IPS-NIHi7 (cell line): ENCODE results near the gene ICAM1.
A peak's percentile ranks its signal among the peaks of the same experiment; 100 is the strongest.
"Not testable (repeated sequence)": the region's sequence is repeated elsewhere in the genome, so short reads cannot be mapped to it uniquely, and the experiment has no call there.

Source experiments
- DNase-seq: peaks from one replicate; pipeline ENCODE4 v3.0.0; 2012; ENCODE audit warnings: mixed read lengths; ENCODE audit errors: extremely low spot score

Gene ICAM1

DNA sequence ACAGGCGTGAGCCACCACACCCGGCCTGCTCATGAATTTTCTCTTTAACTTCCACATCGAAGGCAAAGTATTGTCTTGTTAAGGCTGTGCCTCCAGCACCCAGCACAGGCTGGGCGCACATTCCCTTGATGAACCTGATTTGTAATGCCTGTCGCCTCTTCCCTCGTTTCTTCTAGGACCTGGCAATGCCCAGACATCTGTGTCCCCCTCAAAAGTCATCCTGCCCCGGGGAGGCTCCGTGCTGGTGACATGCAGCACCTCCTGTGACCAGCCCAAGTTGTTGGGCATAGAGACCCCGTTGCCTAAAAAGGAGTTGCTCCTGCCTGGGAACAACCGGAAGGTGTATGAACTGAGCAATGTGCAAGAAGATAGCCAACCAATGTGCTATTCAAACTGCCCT, 3.7 kb downstream of the ICAM1 start:
- DNase-seq = no peak

DNA sequence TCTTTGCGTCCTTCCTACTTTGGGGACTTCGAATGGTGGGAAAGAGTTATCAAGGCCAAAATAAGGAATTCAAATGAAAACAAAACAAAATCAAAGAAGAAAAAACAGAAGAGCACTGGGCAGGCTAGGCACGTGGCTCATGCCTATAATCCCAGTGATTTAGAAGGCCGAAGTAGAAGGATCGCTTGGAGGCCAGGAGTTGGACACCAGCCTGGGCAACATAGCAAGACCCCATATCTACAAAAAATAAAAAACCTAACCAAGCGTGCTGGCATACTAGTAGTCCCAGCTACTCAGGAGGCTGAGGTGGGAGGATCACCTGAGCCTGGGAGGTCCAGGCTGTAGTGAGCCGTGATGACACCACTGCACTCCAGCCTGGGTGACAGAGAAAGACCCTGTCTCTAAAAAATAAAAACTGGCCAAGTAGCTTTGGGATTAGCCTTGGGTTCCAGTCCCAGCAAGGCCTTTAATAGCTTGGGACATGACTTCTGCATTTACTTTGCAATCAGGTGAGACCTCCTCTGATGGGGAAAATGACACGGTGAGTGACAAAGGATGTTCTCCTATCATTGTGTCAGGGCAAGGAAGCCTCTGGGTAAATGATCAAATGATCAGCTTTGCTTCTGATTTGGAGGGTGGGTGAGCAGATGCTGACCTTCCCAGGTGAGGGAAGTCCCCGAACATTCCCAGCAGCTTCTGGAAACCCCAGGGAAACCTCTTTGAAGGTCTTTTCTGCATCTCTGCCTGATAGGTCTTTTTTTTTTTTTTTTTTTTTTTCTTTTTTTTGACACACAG, 7.1 kb downstream of the ICAM1 start:
- no peak for DNase-seq

DNA sequence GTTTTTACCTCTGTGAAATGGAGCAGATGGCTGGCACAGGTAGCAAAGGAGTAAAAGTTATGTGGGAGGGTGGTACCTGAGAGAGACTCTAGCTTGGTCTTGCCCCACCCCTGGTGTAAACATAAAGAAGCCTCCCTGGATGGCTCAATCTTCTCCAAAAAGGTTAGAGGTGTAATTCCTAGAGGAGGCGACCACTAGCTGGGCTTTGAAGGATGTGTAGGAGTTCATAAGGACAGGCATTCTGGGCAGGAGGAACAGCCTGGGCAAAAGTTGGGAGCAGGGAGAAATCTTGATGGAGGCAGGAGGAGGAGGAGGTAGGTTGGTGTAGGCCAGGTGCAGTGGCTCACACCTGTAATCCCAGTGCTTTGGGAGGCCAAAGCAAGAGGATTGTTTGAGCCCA, 8.0 kb downstream of the ICAM1 start:
- DNase-seq = no peak

DNA sequence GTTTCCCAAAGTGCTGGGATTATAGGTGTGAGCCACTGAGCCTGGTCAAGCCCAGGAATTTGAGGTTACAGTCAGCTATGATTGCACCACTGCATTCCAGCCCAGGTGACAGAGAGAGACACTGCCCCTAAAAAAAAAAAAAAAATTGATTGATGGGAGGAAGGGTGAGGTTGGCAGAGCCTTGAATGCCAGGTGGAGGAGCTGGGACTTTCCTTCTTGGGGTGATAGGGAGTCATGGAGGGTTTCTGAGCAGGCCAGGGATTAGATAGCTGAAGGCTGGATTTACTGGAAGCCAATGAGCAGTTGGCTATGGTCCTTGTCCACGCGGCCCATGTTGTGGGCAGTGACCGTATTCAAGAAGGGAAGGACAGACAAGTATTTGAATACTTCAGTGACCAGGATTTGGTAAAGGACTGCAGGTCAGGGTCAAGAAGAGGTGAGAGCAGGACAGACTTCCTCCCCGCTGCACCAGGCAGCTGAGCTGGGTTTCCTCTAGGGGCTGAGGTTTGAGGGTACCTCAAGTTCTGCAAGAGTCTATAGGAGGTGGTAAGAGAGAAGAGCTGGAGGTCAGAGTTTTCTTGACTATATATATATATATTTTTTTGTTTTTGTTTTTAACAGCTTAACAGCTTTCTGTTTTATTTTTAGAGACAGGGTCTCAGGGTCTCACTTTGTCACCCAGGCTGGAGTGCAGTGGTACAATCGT, 9.0 kb downstream of the ICAM1 start:
- no peak for DNase-seq

DNA sequence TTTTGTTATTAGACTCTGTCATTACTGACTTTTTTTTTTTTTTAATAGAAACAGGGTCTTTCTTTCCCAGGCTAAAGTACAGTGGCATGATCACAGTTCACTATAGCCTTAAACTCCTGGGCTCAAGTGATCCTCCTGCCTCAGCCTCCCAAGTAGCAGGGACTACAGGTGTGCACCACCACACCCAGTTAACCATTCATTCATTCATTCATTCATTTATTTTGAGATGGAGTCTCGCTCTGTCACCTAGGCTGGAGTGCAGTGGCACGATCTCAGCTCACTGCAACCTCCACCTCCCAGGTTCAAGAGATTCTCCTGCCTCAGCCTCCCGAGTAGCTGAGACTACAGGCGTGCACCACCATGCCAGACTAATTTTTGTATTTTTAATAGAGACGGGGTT, 11.1 kb downstream of the ICAM1 start:
- not testable (repeated sequence) for DNase-seq

DNA sequence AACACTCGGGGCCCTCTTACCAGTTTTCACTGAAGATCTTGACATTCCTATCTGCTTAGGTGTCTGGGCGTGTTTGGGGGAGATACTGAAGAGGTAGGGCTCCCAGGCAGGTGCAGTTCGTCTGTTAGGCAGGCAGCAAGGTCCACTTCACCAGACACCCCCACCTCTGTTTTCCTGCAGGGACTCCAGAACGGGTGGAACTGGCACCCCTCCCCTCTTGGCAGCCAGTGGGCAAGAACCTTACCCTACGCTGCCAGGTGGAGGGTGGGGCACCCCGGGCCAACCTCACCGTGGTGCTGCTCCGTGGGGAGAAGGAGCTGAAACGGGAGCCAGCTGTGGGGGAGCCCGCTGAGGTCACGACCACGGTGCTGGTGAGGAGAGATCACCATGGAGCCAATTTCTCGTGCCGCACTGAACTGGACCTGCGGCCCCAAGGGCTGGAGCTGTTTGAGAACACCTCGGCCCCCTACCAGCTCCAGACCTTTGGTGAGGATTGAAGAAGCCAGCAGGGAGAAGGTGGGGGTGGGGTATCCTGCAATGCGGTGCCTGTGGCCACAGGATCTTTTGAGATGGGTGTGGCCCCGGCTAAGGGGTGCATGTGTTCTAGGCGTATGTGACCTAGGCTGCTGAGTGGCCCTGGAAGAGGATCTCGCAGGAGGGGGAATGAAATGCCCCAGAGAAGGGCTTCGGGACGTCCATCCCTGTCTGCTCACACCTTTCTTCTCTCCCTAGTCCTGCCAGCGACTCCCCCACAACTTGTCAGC, 12.6 kb downstream of the ICAM1 start:
- no peak for DNase-seq

DNA sequence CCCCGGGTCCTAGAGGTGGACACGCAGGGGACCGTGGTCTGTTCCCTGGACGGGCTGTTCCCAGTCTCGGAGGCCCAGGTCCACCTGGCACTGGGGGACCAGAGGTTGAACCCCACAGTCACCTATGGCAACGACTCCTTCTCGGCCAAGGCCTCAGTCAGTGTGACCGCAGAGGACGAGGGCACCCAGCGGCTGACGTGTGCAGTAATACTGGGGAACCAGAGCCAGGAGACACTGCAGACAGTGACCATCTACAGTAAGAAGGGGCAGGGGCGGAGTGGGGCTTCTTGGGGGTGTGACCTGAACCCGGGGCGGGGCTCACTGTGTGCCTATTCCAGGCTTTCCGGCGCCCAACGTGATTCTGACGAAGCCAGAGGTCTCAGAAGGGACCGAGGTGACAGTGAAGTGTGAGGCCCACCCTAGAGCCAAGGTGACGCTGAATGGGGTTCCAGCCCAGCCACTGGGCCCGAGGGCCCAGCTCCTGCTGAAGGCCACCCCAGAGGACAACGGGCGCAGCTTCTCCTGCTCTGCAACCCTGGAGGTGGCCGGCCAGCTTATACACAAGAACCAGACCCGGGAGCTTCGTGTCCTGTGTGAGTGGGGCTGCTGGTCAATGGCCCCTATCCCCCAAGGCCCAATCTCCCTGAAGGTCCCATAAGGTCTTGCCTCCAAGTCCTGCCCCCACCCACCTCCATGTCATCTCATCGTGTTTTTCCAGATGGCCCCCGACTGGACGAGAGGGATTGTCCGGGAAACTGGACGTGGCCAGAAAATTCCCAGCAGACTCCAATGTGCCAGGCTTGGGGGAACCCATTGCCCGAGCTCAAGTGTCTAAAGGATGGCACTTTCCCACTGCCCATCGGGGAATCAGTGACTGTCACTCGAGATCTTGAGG, 13.4 kb downstream of the ICAM1 start:
- DNase-seq = no peak

DNA sequence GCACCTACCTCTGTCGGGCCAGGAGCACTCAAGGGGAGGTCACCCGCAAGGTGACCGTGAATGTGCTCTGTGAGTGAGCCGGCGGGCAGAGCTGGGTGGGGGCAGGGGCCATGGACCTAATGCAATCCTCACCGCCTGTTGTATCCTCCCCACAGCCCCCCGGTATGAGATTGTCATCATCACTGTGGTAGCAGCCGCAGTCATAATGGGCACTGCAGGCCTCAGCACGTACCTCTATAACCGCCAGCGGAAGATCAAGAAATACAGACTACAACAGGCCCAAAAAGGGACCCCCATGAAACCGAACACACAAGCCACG, 14.0 kb downstream of the ICAM1 start:
- no peak for DNase-seq

DNA sequence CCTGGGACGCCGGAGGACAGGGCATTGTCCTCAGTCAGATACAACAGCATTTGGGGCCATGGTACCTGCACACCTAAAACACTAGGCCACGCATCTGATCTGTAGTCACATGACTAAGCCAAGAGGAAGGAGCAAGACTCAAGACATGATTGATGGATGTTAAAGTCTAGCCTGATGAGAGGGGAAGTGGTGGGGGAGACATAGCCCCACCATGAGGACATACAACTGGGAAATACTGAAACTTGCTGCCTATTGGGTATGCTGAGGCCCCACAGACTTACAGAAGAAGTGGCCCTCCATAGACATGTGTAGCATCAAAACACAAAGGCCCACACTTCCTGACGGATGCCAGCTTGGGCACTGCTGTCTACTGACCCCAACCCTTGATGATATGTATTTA, 14.5 kb downstream of the ICAM1 start:
- no peak for DNase-seq

DNA sequence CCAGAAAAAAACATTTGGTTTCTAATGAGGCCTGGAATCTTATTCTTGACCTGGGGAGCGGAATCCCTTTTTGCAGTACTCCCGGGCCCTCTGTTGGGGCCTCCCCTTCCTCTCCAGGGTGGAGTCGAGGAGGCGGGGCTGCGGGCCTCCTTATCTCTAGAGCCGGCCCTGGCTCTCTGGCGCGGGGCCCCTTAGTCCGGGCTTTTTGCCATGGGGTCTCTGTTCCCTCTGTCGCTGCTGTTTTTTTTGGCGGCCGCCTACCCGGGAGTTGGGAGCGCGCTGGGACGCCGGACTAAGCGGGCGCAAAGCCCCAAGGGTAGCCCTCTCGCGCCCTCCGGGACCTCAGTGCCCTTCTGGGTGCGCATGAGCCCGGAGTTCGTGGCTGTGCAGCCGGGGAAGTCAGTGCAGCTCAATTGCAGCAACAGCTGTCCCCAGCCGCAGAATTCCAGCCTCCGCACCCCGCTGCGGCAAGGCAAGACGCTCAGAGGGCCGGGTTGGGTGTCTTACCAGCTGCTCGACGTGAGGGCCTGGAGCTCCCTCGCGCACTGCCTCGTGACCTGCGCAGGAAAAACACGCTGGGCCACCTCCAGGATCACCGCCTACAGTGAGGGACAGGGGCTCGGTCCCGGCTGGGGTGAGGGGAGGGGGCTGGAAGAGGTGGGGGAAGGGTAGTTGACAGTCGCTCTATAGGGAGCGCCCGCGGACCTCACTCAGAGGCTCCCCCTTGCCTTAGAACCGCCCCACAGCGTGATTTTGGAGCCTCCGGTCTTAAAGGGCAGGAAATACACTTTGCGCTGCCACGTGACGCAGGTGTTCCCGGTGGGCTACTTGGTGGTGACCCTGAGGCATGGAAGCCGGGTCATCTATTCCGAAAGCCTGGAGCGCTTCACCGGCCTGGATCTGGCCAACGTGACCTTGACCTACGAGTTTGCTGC, 16.1 kb downstream of the ICAM1 start, which contains the start of gene ICAM4:
Gene ICAM4 (plus strand): TSS at position 153 of the 935 bp plus-strand sequence. CDS start 58 bp downstream, at position 211.
- DNase-seq = peak; percentile 66

DNA sequence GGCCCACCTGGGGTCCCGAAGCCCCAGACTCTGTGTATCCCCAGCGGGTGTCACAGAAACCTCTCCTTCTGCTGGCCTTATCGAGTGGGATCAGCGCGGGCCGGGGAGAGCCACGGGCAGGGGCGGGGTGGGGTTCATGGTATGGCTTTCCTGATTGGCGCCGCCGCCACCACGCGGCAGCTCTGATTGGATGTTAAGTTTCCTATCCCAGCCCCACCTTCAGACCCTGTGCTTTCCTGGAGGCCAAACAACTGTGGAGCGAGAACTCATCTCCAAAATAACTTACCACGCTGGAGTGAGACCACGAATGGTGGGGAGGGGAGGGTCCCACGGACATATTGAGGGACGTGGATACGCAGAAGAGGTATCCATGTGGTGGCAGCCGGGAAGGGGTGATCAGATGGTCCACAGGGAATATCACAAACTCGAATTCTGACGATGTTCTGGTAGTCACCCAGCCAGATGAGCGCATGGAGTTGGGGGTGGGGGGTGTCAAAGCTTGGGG, 17.8 kb downstream of the ICAM1 start:
- DNase-seq = peak; percentile 79

DNA sequence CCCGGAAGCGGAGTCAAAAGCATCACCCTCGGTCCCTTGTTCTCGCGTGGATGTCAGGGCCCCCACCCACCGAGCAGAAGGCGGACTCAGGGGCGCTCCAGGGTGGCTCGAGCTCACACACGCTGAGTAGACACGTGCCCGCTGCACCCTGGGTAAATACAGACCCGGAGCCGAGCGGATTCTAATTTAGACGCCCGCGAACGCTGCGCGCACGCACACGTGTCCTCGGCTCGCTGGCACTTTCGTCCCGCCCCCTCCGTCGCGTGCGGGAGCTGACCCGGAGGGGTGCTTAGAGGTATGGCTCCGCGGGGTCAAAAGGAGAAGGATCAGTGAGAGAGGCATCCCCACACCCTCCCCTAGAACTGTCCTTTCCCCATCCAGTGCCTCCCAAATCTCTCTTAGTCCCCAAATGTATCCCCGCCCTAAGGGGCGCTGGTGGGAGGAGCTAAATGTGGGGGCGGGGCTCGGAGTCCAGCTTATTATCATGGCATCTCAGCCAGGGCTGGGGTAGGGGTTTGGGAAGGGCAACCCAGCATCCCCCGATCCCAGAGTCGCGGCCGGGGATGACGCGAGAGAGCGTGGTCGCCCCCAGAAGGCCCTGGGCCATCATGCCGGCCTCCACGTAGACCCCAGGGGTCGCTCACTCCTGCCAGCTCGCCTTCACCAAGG, 18.4 kb downstream of the ICAM1 start:
- peak; percentile 57 for DNase-seq

DNA sequence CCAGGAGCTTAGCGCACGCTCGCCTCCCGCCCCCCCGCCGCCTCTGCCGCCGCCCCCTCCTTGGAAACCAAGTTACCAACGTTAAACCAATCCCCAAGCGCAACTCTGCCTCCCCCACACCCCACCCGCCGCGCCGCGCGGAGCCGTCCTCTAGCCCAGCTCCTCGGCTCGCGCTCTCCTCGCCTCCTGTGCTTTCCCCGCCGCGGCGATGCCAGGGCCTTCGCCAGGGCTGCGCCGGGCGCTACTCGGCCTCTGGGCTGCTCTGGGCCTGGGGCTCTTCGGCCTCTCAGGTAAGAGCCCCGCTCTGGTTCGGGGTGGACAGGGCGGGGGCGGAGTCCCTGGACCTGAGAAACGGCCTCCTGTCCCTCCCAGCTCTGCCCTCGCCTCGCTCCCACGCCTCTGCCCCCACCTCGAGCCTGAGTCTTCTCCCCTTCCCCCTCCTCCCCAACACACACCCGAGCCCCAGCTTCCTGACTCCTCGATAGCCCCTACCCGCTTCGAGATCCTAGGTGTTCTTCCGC, 19.0 kb downstream of the ICAM1 start, which contains the start of gene ICAM5:
Gene ICAM5 (plus strand): TSS at position 117 of the 521 bp plus-strand sequence. CDS start 92 bp downstream, at position 209.
- no peak for DNase-seq

DNA sequence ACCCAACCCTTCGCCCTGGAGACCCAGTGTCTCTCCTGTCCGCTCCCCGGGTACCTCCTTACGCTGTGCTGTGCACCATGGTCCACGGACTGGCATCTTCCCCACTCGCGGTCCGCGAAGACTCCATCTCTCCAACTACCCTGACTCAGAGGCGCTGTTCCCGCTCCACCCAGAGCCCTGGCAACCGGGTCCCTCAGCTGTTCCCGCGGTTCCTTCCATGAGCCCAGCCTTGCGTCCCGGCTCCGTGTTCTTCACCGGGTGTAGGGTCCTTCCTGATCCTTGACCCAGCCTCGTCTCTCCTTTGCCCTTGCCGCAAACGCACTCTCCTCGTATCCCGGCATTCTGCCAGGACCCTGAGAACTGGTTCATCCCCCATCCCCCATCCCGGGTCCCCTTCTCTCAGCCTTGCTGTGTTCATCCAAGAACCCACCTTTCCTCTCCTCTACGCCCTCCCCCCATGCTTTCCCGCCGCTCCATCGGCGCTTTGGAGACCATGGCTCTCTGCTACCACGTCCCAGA, 19.5 kb downstream of the ICAM1 start:
- no peak for DNase-seq

DNA sequence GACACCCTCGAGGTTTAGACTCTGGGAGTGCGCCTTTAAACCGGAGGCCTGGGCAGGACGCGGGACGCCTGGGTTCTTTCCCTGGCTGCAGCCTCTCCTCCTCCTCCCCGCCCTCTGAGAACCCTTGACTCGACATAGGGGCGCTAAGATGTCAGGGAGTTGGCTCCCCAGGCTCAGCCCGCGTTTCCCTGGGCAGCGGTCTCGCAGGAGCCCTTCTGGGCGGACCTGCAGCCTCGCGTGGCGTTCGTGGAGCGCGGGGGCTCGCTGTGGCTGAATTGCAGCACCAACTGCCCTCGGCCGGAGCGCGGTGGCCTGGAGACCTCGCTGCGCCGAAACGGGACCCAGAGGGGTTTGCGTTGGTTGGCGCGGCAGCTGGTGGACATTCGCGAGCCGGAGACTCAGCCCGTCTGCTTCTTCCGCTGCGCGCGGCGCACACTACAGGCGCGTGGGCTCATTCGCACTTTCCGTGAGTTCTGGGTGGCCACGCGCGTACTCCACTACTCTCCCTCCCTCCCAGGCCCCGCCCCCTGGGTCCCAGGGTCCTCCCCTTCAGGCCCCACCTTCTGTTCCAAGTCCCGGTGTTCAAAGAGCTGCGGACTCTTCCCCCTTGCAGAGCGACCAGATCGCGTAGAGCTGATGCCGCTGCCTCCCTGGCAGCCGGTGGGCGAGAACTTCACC, 20.1 kb downstream of the ICAM1 start:
- peak; percentile 44 for DNase-seq

DNA sequence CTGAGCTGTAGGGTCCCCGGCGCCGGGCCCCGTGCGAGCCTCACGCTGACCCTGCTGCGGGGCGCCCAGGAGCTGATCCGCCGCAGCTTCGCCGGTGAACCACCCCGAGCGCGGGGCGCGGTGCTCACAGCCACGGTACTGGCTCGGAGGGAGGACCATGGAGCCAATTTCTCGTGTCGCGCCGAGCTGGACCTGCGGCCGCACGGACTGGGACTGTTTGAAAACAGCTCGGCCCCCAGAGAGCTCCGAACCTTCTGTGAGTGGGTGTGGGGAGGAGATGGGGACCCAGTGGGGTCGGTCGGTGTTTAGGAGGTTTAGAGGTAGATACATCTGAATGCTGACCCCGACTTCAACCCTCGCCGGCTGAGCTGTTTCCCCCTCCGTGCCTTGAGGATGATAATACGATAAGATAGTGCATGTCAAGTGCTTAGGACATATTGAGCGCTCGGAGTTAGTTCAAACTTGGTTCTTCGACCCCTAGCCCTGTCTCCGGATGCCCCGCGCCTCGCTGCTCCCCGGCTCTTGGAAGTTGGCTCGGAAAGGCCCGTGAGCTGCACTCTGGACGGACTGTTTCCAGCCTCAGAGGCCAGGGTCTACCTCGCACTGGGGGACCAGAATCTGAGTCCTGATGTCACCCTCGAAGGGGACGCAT, 20.8 kb downstream of the ICAM1 start:
- DNase-seq = no peak

DNA sequence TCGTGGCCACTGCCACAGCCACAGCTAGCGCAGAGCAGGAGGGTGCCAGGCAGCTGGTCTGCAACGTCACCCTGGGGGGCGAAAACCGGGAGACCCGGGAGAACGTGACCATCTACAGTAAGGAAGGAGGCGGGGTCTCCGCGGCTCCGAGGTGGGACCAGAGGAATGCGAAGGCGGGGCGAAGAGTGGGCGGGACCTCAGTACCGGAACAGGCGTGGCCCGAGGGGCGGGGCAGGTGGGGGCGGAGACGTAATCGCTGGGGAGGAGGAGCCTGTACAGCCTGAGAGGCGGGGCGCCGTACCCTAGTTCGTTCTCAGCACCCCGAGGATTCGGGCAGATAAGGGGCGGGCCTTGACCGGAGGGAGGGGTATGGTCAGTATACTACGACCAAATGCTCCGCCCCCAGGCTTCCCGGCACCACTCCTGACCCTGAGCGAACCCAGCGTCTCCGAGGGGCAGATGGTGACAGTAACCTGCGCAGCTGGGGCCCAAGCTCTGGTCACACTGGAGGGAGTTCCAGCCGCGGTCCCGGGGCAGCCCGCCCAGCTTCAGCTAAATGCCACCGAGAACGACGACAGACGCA, 21.4 kb downstream of the ICAM1 start:
- peak; percentile 86 for DNase-seq
